ENCODE data around the gene EXOSC10.
"Not testable (repeated sequence)": the region's sequence is repeated elsewhere in the genome, so short reads cannot be mapped to it uniquely, and the experiment has no call there.

EXOSC10 gene

DNA sequence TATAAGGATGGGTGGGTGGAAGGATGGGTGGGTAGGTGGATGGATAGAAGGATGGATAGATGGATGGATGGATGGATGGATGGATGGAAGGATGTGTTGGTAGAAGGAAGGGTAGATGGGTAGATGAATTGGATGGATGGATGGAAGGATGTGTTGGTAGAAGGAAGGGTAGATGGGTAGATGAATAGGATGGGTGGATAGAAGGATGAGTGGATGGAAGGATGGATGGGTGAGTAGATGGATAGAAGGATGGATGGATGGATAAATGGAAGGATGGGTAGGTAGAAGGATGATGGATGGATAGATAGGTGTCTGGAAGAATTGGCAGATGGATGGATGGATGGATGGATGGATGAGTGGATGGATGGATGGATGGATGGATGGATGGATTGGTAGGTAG lies 58.6 kb downstream of the EXOSC10 start:
- TF ChIP-seq, protein P1, sequence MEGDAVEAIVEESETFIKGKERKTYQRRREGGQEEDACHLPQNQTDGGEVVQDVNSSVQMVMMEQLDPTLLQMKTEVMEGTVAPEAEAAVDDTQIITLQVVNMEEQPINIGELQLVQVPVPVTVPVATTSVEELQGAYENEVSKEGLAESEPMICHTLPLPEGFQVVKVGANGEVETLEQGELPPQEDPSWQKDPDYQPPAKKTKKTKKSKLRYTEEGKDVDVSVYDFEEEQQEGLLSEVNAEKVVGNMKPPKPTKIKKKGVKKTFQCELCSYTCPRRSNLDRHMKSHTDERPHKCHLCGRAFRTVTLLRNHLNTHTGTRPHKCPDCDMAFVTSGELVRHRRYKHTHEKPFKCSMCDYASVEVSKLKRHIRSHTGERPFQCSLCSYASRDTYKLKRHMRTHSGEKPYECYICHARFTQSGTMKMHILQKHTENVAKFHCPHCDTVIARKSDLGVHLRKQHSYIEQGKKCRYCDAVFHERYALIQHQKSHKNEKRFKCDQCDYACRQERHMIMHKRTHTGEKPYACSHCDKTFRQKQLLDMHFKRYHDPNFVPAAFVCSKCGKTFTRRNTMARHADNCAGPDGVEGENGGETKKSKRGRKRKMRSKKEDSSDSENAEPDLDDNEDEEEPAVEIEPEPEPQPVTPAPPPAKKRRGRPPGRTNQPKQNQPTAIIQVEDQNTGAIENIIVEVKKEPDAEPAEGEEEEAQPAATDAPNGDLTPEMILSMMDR (IDR thresholded peaks at IDR 0.05; ENCODE audit: borderline replicate concordance, control extremely low read depth, extremely low read depth, insufficient read depth, missing control alignments): no peak
- no peak for DNase-seq (ENCODE audit: low spot score)
- in situ Hi-C loops (cut with MboI; ENCODE audit: low sequenced_read_pairs, unreplicated experiment): no loop called here

DNA sequence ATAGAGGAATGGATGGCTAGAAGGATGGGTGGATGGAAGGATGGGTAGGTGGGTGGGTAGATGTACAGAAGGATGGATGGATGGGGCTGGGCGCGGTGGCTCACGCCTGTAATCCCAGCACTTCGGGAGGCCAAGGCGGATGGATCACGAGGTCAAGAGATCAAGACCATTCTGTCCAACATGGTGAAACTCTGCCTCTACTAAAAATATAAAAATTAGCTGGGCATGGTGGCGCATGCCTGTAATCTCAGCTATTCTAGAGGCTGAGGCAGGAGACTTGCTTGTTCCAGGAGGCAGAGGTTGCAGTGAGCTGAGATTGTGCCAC lies 59.6 kb downstream of the EXOSC10 start:
- DNase-seq (ENCODE audit: low spot score); in situ Hi-C loops (cut with MboI; ENCODE audit: low sequenced_read_pairs, unreplicated experiment): not testable (repeated sequence)

DNA sequence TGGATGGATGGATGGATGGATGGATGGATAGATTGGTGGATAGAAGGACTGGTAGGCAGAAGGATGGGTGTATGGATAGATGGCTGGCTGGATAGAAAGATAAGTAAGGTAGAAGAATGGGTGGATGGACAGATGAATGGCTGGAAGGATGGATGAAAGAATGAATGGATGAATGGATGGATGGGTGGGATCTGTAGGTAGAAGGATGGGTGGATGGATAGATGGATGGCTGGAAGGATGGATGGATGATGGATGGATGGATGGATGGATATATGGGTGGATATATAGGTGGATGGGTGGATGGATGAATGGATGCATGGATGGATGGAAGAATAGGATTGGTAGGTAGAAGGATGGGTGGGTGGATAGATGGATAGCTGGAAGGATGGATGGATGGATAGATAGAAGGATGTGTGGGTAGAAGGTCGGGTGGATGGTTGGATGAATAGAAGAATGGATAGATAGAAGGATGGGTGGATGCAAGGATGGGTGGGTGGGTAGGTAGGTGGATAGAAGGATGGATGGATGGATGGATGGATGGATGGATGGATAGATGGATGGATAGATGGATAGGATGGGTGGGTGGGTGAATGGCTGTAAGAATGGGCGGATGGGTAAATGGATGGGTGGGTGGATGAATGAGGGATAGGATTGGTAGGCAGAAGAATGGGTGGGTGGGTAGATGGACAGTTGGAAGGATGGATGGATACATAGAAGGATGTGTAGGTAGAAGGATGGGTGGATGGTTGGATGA lies 60.1 kb downstream of the EXOSC10 start:
- no peak for DNase-seq (ENCODE audit: low spot score)
- TF ChIP-seq, protein P1 (IDR thresholded peaks at IDR 0.05; ENCODE audit: borderline replicate concordance, control extremely low read depth, extremely low read depth, insufficient read depth, missing control alignments): no peak
- in situ Hi-C loops (cut with MboI; ENCODE audit: low sequenced_read_pairs, unreplicated experiment): no loop called here

GRCh38 chr1:11037740-11038182 lies 61.9 kb downstream of the EXOSC10 start:
- peak; percentile 92 for DNase-seq (ENCODE audit: low spot score)
- TF ChIP-seq, protein P1 (IDR thresholded peaks at IDR 0.05; ENCODE audit: borderline replicate concordance, control extremely low read depth, extremely low read depth, insufficient read depth, missing control alignments): peak; percentile 94
- in situ Hi-C loops (cut with MboI; ENCODE audit: low sequenced_read_pairs, unreplicated experiment): no loop called here

- in situ Hi-C loops (cut with MboI; ENCODE audit: low sequenced_read_pairs, unreplicated experiment); DNase-seq (ENCODE audit: low spot score): not testable (repeated sequence)
These were observed 62.5 kb downstream of the EXOSC10 start for GRCh38 chr1:11037019-11037739.

- in situ Hi-C loops (cut with MboI; ENCODE audit: low sequenced_read_pairs, unreplicated experiment): no loop called here
- TF ChIP-seq, protein P1 (IDR thresholded peaks at IDR 0.05; ENCODE audit: borderline replicate concordance, control extremely low read depth, extremely low read depth, insufficient read depth, missing control alignments): no peak
These were observed 67.9 kb downstream of the EXOSC10 start for GRCh38 chr1:11031624-11032262.

DNA sequence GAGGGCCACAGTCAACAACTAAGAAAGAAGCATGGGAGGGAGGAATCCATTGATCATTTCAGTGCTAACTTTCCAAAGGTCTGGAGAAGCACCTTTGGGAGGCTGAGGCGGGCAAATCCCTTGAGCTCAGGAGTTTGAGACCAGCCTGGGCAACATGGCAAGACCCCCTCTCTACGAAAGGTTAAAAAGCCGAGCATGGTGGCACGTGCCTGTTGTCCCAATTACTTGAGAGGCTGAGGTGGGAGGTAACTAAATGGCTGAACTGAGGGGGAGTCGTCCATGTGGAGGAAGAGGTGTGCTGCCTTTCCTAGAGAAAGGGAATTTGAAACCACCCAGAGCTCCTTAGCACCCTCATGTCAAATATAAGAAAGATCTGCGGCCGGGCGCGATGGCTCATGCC lies 68.8 kb downstream of the EXOSC10 start:
- TF ChIP-seq, protein P1 (IDR thresholded peaks at IDR 0.05; ENCODE audit: borderline replicate concordance, control extremely low read depth, extremely low read depth, insufficient read depth, missing control alignments): no peak
- no peak for DNase-seq (ENCODE audit: low spot score)
- in situ Hi-C loops (cut with MboI; ENCODE audit: low sequenced_read_pairs, unreplicated experiment): no loop called here

More at GRCh38 chr1:11031624-11032262, 67.9 kb downstream of the EXOSC10 start:
- DNase-seq (ENCODE audit: low spot score): no peak

Data from GM13976 (cell line).